ENCODE measurements around the gene ARL5B. TPM values are rescaled to one million over a fixed set of nuclear protein-coding genes. Genes with fewer than 3 reads are reported as not detected.
"Not testable (repeated sequence)": the region's sequence is repeated elsewhere in the genome, so short reads cannot be mapped to it uniquely, and the experiment has no call there.

Gene ARL5B, protein sequence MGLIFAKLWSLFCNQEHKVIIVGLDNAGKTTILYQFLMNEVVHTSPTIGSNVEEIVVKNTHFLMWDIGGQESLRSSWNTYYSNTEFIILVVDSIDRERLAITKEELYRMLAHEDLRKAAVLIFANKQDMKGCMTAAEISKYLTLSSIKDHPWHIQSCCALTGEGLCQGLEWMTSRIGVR
- total RNA-seq: 14.8 and 17.6 TPM in 2 replicates

- DNase-seq (ENCODE audit: low read depth in 2 of 2): peak; percentile 96 to 100
These were observed at the start of gene ARL5B for GRCh38 chr10:18659125-18659818. ARL5B (plus strand) TSS chr10:18659431; CDS start chr10:18659638, 207 bp downstream.

DNA sequence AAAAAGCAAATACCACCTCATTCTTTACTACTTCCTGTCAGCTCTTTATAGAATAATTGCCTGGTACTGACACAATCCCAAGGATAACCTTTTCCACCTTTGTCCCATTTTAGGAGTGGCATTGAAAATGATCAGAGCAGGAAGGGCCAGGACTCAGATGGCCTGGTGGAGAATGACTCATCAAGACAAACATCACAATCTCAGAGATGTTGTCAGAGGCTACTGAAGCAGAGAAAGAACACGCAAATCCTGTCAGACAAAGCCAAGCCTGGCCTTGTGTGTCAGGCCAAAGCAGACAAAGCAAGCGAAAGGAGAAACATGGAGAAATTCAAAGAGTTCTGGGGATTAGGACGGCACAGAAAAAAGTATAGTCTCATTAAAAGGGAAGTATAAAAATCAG lies 48.7 kb upstream of the ARL5B start:
- peak; percentile 20 to 89 for DNase-seq (ENCODE audit: low read depth in 2 of 2)

- no peak for DNase-seq (ENCODE audit: low read depth in 2 of 2)
These were observed 48.1 kb upstream of the ARL5B start for GRCh38 chr10:18611168-18611567.

DNA sequence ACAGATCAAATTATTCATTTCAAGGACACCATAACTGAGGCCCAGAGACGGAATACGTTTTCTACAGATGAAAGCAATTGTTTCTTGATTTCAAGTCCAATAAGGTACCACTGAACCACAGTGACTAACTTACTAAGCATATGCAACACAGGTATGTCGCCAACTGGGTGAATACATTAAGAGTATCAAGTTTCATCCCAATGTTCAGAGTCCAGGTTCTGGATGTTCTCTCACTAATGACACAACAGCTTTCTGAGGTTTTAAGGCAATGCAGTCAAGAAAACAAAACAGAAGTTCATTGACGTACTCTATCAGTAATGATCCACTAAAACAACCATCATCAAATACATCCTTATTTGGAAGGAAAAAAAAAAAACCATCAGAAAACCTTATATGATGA lies 43.6 kb upstream of the ARL5B start:
- DNase-seq (ENCODE audit: low read depth in 2 of 2): no peak

GRCh38 chr10:18616337-18616736 lies 42.9 kb upstream of the ARL5B start:
- peak in 1 of 2 donors; percentile 4 for DNase-seq (ENCODE audit: low read depth in 2 of 2)

- DNase-seq (ENCODE audit: low read depth in 2 of 2): peak in 1 of 2 donors; percentile 4
These were observed 40.2 kb upstream of the ARL5B start for GRCh38 chr10:18619016-18619415.

DNA sequence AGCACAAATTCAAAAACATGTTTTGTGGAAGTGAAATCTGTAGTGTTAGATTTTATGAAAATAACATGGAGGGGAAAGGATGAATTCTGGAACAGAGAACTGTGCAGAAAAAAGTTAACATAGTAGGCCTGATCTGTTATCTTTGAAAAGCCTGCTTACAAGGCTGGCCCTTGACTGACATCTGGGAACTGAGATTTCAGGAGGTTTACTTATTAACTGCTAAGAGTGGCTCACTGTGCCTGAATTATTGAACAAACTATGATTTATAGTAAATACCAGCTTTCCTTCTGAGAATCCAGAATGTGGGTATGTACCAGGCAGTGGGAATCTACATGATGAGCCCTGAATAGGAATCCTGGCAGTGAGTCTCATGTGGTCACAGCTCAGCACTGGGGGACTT lies 38.4 kb upstream of the ARL5B start:
- no peak for DNase-seq (ENCODE audit: low read depth in 2 of 2)

DNA sequence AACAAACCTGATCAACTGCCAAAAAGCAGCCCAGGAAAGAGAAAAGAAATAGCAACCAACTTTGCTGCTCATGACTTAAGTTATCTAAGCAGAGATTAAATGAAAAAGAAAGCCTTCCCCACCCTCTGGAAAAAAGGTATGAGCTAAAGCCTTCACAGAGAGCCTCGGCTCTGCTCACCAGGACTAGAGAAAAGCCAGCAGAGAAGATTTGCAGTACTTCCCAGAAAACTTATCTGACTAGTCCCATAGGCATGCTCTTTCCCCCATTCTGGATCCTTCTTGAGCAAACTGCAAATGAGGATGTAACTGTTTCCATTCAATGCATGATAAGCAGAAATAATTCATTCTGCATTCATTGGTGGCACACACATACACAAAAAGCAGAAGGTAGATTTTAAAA lies 35.6 kb upstream of the ARL5B start:
- not testable (repeated sequence) for DNase-seq (ENCODE audit: low read depth in 2 of 2)

- DNase-seq (ENCODE audit: low read depth in 2 of 2): no peak
These were observed 33.3 kb upstream of the ARL5B start for GRCh38 chr10:18625886-18626285.

GRCh38 chr10:18627452-18628018 lies 31.7 kb upstream of the ARL5B start:
- peak in 1 of 2 donors; percentile 56 for DNase-seq (ENCODE audit: low read depth in 2 of 2)

GRCh38 chr10:18632500-18632899 lies 26.7 kb upstream of the ARL5B start:
- not testable (repeated sequence) for DNase-seq (ENCODE audit: low read depth in 2 of 2)

DNA sequence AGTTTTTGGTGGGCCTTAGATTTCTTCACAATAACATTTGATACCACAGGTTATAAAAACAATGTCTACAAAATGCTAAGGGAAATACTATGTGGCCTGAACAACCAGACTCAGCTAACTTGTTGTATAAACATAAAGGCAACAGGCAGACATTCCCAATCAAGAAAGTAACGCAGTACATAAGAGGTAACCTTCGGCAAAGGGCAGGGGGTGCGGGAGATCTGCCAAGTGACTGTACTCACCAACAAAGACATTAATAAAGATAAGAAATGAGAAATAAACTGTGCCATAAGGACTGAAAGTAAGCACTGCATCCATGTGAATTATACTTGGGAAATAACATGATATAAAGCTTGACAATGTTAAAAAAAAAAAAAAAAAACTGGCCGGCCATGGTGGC lies 23.2 kb upstream of the ARL5B start:
- DNase-seq (ENCODE audit: low read depth in 2 of 2): no peak

- DNase-seq (ENCODE audit: low read depth in 2 of 2): not testable (repeated sequence)
These were observed 21.8 kb upstream of the ARL5B start for GRCh38 chr10:18637400-18637799.

DNA sequence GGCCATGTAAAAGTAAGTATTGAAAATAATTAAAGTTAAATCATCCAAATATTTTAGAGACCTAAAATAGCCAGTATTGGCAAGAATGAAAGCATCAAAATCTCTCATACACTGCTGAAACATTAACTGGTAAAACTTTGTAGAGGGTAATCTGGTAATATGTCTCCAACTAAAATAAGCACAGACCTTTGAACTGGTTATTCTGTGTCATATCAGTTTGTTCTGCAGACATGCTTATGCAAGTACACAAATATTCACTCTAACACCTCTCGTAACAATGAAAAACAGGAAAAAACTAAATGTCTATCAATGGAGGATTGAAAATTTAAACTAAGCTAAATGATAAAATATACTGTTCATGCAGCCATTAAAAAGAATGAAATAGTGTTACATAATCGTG lies 19.5 kb upstream of the ARL5B start:
- not testable (repeated sequence) for DNase-seq (ENCODE audit: low read depth in 2 of 2)

GRCh38 chr10:18647151-18647550 lies 12.1 kb upstream of the ARL5B start:
- no peak for DNase-seq (ENCODE audit: low read depth in 2 of 2)

GRCh38 chr10:18647945-18648344 lies 11.3 kb upstream of the ARL5B start:
- DNase-seq (ENCODE audit: low read depth in 2 of 2): no peak

DNA sequence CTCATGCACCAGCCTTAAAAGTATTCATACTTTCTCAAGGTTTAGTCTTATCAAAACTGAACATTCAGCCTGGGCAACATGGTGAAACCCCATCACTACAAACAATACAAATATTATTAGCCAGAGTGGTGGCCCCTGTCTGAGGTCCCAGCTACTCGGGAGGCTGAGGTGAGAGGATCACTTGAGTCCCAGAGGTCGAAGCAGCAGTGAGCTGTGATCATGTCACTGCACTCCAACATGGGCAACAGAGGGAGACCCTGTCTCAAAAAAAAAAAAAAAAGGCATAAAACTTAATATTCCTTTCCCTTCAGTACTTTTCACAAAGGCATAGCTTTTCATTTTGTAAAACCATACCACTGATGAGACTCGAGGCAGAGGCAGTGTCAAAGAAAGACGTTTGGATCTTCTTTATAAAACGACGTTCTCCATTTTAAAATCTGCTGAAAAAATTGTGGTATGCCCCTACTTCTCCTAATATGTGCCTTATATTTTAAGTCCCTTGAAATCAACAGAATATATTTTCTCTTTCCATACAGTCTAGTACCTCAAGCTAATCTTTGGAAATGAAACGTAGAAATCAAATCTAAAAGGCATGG lies 9.8 kb upstream of the ARL5B start:
- no peak for DNase-seq (ENCODE audit: low read depth in 2 of 2)

DNA sequence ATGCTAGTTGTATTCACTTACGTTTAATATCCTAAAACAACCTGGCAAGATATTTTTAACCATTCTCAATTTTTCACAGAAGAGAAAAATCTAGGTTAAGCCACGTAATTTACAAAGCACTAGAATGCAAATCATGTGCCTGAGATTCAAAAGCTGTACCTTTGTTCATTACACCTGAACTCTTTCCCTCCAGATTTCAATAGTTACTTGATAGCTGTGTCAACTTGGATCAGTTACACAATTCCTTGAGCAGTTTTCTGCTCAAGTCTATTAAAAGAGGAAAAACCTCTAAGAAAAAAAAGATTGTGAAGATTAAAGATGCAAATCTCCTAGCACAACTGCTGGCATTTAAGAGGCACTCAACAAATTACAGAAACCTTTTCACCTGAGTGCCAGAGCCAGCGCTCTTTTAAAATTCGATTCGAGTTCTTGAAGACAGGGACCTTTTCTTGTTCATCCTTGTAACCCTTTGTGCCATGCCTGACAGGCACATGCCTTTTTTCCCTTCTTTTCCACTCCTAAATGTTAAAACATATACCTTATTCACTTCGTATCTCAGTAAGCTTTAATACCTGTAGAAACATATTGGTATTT lies 8.7 kb upstream of the ARL5B start:
- DNase-seq (ENCODE audit: low read depth in 2 of 2): no peak

GRCh38 chr10:18651324-18652007 lies 7.8 kb upstream of the ARL5B start, which contains the start of gene NSUN6:
NSUN6 (minus strand) TSS chr10:18651587; CDS start chr10:18651203, 384 bp downstream.
- peak; percentile 83 to 86 for DNase-seq (ENCODE audit: low read depth in 2 of 2)

DNA sequence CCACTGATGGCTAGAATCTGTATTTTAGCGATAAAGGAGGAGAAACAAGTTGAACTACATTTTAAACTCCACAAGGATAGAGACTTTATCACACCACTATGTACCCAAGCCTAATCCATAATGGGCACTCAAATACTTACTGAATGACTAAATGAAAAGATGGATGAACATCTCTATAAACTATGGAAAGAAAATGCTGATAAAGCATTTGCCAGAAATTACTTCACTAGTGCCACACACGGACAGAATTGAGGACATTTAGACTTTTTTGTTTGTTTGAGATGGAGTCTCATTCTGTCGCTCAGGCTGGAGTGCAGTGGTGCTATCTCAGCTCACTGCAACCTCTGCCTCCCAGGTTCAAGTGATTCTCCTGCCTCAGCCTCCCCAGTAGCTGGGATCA lies 6.1 kb upstream of the ARL5B start:
- DNase-seq (ENCODE audit: low read depth in 2 of 2): no peak

DNA sequence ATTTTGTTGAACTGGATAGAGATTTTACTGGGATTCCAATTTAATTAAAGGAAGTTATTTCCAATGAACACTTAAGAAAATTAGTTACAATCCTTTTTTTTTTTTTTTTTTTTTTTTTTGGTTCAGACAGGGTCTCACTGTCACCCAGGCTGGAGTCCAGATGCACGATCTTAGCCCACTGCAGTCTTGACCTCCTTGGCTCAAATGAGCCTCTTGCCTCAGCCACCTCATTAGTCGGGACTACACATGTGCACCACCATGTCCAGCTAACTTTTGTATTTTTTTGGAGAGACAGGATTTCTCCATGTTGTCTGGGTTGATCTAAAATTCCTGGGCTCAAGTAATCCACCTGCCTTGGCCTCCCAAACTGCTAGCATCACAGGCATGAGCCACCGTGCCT lies 2.5 kb upstream of the ARL5B start:
- no peak for DNase-seq (ENCODE audit: low read depth in 2 of 2)
